GM23338 (cell line): ENCODE measurements around the gene ADAMTS15.

Experiments used
- CREB1 ChIP-seq: fragments of 250-450 bp; sonication (Bioruptor Pico); IDR thresholded peaks from 2 replicates; pipeline ENCODE4 v1.5.0; 2020; ENCODE audit warnings: low read depth, mild to moderate bottlenecking, moderate library complexity
- CTCF ChIP-seq, 2 experiments: fragments of 200-600 bp in 1 of 2; sonication (generic) in 1 of 2; conservative IDR thresholded peaks; 2 replicates each; pipeline versions ENCODE4 v1.5.1 to v1.6.1; 2016 to 2017; ENCODE audit warnings: antibody characterized with exemption in 2 of 2, low read depth in 2 of 2, mild to moderate bottlenecking in 2 of 2, moderate library complexity in 1 of 2
- EZH2 ChIP-seq: fragments of 200-600 bp; sonication (generic); IDR thresholded peaks from one replicate; pipeline ENCODE4 v1.8.0; 2017; ENCODE audit warnings: antibody characterized with exemption, mild to moderate bottlenecking, low read depth; ENCODE audit not compliant: unreplicated experiment
- EZH2phosphoT487 ChIP-seq: fragments of 200-600 bp; sonication (generic); IDR thresholded peaks from one replicate; pipeline ENCODE4 v1.8.1; 2018; ENCODE audit warnings: antibody characterized with exemption; ENCODE audit not compliant: unreplicated experiment
- JUNB ChIP-seq: IDR thresholded peaks from one replicate; pipeline ENCODE4 v1.6.1; 2016; ENCODE audit warnings: antibody characterized with exemption; ENCODE audit not compliant: unreplicated experiment
- NANOG ChIP-seq: IDR thresholded peaks from 2 replicates; pipeline ENCODE4 v1.6.1; 2016; ENCODE audit warnings: antibody characterized with exemption, borderline replicate concordance
- POLR2AphosphoS5 ChIP-seq: IDR thresholded peaks from 2 replicates; pipeline ENCODE4 v1.6.1; 2016; ENCODE audit warnings: antibody characterized with exemption, low read depth
- REST ChIP-seq: IDR thresholded peaks from one replicate; pipeline ENCODE4 v1.6.1; 2018; ENCODE audit warnings: antibody characterized with exemption; ENCODE audit not compliant: unreplicated experiment
- ZNF114 ChIP-seq: fragments of 250-450 bp; sonication (Bioruptor Pico); IDR thresholded peaks from 2 replicates; pipeline ENCODE4 v1.5.0; 2020; ENCODE audit warnings: mild to moderate bottlenecking, moderate library complexity
- ZNF331 ChIP-seq: fragments of 250-450 bp; sonication (Bioruptor Pico); IDR thresholded peaks from 2 replicates; pipeline ENCODE4 v1.5.0; 2020; ENCODE audit warnings: low read depth, mild to moderate bottlenecking, moderate library complexity

- no peak for TF ChIP-seq EZH2
- TF ChIP-seq REST: no peak
- TF ChIP-seq EZH2phosphoT487: no peak
- no peak for TF ChIP-seq CTCF (conservative IDR thresholded peaks at IDR 0.05; ENCODE audit: low read depth in 2 of 2)
- TF ChIP-seq CREB1: no peak
- no peak for TF ChIP-seq ZNF331 (CRISPR knock-in tag)
- TF ChIP-seq POLR2AphosphoS5: no peak
- no peak for TF ChIP-seq JUNB
- TF ChIP-seq NANOG: no peak
- TF ChIP-seq ZNF114 (CRISPR knock-in tag): no peak
Measured at GRCh38 chr11:130418756-130419155, 29.7 kb upstream of the ADAMTS15 start.
